Forelimb muscle (tissue), 1 donor: Measurements from ENCODE around the gene NEIL3. TPM values are rescaled to one million over a fixed set of nuclear protein-coding genes. Genes with fewer than 3 reads are reported as not detected.

Source experiments
- DNase-seq: peaks from one replicate; pipeline ENCODE4 v3.0.0-alpha.2; 2013; ENCODE audit warnings: low read depth
- polyA plus RNA-seq: library from polyadenylated mRNA; unstranded; fragments of 120-200 nt; gene quantifications from one replicate; pipeline ENCODE4 v1.2.1, GENCODE V29; 2013; ENCODE audit not compliant: insufficient read length

NEIL3 gene, protein sequence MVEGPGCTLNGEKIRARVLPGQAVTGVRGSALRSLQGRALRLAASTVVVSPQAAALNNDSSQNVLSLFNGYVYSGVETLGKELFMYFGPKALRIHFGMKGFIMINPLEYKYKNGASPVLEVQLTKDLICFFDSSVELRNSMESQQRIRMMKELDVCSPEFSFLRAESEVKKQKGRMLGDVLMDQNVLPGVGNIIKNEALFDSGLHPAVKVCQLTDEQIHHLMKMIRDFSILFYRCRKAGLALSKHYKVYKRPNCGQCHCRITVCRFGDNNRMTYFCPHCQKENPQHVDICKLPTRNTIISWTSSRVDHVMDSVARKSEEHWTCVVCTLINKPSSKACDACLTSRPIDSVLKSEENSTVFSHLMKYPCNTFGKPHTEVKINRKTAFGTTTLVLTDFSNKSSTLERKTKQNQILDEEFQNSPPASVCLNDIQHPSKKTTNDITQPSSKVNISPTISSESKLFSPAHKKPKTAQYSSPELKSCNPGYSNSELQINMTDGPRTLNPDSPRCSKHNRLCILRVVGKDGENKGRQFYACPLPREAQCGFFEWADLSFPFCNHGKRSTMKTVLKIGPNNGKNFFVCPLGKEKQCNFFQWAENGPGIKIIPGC
- 2.4 TPM for polyA plus RNA-seq

DNA sequence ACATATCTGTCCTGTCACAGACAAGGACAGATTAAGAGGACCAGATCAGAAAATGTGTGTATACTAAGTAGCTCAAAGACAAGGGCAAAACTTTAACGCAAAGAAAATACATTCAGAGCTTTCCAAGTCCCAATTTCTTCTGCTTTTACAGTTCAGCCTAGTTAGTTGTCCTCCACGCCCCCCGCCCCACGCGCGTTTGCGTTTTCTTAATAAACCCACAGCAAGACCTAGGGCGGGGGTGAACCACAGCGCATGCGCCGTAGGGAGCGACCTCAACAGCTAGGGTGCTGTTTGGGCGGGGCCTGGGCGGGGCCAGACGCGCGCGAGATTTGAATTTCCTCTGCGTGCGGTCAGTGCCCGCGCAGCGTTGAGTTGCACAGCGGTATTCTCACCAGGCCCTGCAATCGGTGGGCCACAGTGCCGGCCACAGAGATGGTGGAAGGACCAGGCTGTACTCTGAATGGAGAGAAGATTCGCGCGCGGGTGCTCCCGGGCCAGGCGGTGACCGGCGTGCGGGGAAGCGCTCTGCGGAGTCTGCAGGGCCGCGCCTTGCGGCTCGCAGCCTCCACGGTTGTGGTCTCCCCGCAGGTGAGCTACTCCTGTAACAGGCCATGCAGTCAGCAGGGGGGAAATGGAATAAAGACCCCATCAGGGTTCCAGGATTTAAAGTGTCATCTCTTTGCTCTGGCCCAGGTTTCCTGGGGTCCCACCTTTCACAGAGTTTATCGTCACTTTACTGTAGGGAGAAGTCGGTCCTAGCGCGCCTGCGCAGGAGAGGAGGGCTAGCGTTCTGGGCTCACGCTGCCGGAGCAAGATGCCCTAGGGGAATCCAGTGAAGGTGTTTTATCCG is at the start of gene NEIL3:
Gene NEIL3, plus strand, starts transcription at position 353 of the 850 bp plus-strand sequence. Its CDS starts 80 bp downstream, at position 433.
- DNase-seq, result peak; percentile 68

DNA sequence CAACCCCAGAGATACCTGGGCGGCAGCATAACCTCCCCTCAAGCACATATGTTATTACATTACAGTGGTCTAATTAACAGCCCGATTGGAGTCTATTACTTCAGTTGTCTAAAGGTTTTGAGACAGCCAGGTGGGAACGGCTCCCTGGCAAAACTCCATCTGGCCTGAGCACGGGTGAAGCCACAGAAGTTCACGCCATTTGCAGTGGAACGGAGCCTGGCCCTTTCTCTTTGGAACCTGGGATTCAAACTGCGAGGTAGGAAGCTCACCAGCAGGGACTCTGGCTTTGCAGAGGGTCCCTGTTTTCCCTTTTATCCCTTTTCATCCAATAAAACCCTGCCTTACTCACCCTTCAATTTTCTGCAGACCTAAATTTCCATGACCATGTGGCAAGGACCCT is 45.9 kb upstream of the NEIL3 start:
- no peak for DNase-seq

DNA sequence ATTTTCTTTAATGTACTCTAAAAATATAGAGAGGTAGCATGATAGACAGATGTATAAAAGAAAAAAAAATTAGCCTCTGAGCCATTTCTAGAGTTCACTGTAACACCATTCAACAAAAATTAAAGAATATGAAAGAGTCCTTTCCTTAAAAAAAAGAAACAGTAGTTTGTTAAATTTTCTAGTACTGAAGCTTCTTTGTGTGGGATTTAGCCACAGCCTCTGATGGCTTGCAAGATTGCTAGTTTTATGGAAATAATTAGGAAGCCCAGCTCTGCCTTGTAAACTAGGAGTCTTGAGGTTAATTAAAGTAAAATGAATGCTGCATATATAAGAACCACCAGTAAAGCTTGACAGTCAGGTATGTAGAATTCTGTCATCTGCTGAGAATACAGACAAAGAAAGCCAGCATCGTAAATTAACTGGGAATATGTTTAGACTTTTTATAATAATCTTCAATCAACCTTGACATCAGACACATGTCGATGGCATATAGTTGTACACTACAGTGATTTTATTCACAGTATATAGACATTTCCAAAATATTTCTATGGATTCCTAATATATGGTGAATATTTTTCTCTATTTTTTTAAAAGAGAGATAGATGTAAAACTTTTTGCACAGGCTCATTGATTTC is 44.8 kb upstream of the NEIL3 start:
- DNase-seq, result no peak

DNA sequence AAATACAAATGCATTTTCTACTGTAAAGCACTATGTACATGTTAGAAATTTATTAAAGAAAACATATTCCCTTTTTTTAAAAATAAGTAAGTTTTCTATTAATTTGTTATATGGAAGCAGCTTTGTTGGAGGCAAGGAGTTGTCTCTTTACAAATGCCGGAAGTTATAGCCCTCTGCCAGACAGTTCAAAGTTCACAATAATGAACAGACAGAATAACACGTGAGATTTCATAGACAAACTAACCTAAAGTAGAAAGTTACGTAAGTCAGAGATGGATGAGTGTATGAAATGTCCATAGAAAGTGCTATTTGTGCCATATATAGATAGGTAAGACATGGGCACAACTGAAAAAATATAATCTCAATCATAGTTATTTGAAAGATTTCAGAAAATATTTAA is 43.9 kb upstream of the NEIL3 start:
- DNase-seq, result no peak

DNA sequence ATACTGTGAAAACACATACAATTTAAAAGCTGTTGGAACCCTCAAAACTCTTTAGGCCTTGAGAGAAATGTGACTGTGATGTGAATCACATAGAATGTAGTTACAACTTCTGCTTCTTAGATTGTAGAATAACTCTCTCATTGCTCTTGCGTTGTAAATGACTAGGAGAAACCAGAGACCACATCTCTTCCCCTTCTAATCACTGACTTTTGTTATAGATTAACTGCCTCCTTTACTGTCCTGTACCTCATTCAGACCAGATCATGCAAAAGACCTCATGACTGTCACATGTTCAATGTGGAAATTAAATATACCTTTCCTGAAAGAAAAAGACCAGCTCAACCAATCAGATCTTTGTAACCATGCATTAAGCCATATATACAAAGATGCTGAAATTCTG is 43.2 kb upstream of the NEIL3 start:
- DNase-seq, result no peak

DNA sequence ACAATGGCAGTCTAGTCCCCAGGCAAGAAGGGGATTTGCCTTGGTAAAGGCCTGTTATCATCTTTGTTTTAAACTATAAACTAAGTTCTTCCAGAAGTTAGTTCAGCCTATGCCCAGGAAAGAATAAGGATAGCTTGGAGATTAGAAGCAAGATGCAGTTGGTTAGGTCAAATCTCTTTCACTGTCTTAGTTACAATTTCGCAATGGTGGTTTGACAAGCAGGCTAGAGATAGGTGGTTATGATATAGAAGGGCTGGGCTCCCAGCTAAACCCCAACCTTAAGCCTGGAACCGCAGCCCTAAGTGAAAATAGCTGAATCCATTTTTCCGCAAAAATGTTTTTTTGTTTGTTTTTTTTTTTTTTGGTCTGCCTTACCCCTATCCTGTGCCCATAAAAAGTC is 41.8 kb upstream of the NEIL3 start:
- DNase-seq, result no peak

DNA sequence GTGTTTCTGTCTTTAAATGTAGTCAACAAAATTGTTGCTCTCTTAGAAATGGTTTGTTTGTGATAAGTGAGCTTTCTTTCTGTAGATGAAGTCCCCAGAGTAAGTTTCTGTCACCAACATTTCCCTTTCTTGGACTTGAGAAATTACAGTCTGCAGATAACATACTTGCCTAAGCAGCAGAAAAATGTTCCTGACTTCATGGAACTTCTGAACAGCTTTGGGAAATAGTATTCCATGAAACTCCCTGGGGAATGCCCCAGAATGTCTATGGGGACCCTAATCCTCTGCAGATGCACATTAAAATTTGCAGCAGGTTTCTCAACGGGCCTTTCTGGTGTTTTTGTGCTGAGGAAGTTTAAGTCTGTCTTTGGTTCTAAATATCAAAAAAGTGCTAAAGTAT is 38.6 kb upstream of the NEIL3 start:
- DNase-seq, result no peak

DNA sequence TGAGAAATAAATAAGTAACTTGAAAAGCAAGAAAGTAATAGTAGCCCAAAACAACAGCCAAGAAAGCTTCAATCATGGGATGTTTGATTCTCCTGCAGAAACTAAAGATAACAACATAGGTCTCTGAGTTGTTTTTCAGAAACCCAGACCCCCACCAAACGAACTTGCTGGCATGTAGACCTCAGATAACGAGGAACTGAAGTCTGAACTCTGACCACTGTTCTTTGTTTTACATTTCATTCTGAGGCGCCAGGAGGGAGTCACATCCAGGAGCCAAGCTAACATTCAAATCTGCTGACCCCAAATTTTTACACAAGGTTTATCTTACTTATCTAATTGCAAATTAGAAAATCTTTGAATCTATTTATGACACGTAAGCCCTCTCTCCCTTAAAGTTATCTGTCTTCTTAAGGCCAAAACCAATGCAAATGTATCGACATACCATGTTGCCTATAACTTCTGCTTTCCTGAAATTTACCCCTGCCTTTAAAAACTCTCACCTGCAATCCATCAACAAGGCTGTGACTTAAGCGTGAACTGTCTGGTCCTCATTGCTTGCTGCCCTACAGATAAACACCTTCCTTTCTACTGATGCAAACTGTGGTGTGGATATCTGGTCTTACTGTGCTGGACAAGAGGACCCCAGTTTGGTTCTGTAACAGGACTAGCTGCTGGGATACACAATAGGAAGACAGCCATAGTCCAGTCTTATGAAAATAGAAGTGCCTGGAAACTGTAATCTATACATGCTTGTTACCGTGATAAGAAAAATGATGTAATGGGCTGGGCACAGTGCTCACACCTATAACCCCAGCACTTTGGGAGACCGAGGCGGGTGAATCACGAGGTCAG is 37.5 kb upstream of the NEIL3 start:
- no peak for DNase-seq

DNA sequence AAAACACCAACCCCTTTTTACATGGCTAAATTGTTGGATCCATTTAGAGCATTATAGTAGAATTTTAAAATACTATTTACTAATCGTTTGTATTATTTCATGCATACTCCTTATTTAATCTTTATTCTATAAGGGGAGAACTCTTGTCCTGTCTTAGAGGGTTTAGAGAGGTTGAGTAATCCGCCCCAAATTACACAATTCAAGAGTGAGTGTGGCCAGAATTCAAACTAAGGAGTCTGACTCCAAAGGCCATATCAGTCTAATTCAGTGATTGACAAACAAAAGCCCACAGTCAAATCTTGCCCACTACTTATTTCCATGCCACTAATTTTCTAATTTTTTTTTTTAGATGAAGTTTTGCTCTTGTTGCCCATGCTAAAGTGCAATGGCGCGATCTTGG is 33.7 kb upstream of the NEIL3 start:
- no peak for DNase-seq

DNA sequence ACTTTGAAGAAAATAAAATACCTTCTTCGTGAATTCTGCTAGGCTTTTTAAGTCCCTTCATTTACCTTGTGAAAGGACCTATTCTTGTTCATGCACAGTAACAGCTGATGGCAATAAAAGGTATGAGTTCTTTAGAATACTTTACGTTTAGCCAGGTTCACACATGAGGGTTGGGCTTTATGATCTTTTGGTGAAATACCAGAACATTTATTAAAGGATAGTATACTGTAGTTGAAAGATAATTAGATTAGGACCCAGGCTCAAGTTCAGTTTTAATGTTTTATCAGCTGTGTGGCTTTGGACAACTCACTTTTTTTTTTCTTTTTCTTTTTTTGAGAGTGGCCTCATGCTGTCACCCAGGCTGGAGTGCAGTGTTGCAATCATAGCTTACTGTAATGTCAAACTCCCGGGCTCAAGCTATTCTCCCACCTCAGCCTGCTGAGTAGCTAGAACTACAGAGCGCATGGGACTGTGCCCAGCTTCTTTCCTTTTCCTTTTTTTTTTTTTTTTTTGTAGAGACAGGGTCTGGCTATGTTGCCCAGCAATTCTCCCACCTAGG is 28.2 kb upstream of the NEIL3 start:
- no peak for DNase-seq

DNA sequence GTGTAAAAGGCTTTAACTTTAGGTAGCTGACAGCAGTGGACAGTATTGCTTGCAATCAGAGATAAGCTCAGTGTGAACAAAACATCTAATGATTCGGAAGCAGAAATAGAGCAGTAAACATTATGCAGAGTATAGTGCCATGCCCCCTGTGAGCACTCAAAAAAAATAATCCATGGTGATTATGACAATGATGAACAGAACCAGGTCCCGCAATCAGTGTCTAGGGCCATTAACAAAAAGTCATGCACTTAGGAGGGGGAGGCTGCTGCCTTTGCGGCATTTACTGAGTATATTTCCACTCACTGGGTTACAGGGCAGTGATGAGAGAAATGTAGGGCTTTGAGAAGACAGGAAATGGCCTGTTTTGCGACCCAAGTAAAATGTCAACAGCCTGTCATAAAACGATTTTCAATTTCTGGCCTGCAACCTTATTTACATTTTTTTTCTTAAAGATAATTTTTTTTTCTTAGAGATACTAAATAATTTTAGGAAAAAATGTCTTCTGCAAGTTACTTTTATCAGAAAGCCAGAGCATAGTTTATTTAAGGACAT is 27.3 kb upstream of the NEIL3 start:
- no peak for DNase-seq

DNA sequence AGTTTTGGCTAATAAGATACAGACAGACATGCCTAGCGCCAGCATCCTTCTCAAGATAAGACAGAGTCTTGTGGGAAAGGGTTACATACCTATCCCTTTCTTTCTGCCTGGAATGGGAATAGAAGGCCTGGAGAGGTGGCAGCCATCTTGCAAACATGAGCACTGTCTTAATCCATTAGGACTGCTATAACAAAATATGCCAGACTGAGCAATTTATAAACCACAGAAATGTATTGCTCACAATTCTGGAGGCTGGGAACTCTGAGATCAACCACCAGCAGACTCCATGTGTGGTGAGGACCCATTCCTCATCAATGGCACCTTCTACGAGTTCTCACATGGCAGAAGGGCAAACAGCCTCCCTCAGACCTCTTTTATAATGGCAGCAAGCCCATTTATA is 26.5 kb upstream of the NEIL3 start:
- no peak for DNase-seq

DNA sequence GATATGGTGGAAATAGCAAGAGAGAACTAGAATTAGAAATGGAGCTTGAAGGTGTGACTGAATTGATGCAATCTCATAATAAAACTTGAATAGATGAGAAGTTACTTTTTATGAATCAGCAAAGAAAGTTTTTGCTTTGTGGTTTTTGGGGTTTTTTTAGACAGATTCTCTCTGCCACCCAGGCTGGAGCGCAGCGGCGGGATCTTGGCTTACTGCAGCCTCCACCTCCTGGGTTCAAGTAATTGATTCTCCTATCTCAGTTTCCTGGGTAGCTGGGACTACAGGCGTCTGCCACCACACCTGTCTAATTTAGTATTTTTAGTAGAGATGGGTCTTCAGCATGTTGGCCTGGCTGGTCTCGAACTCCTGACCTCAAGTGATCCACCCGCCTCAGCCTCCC is 23.7 kb upstream of the NEIL3 start:
- no peak for DNase-seq

DNA sequence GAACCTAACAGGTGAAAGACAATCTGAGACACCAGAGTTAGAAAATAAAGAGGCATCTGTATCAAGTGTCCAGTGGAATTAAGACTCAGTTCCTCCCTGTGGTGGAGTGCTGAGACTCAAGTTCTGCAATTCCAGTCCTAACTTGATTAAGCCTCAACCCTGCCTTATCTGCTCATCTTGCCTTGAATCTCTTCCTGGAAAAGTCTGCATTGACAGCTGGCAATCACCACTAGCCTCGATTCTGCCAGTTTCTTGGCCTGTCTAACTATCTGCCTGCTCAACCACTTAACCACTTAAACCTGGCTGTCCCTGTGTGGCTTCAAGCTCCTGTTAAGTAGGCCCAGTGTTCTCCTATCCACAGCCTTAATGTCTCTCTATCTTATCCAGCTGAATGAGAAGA is 22.4 kb upstream of the NEIL3 start:
- DNase-seq, result no peak

DNA sequence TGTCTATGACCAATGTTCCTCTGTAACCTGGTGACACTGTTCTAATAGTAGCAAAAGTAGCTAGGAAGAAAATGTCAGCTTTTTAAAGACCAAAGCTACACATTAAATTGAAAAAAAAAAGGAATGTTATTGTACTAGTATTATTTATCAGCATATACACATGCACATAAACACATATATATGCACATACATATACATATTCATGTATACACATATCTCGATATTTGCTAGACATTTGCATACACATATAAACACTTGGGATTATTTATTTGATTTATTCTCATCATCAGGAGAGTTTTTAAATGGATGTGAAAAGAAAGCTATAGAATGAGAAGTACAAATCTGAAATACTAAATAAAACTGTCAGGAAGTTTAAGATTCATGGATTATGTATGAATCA is 21.3 kb upstream of the NEIL3 start:
- no peak for DNase-seq

DNA sequence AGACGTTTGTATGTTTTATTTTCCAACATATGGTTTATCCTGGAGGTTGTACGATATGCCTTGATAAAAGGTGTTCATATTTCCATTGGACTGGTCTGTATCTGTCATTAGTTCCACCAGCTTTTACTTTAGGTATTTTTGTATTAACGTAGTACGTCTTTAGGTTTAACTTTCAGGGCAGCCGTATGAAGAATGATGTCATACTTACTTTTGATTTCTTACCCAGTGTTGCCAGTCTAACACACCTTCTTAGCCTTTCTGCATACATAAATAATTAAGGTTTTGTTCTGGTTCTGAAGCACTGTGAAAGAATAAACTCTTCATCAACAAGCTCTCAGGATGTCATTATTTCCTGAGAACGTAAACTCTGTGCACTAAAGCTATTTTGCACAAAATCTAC is 18.9 kb upstream of the NEIL3 start:
- DNase-seq, result no peak

DNA sequence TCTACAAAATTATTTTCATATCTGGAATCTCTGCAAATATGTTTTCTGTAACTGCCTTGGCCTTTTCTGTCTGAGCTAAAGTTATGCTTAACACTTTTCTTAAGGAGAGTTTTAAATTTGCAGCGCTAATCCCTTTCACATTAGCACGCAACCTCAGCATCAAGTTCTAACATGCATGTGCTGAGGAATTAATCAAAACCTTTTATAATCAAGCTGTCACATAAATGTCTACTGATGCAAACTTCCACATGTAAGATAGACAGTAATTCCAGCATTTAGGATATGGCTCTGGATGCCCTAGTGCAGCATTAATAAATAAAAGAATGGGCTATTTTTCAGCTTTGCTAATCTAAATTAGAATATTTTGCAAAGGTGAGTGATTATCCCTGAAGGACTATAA is 17.5 kb upstream of the NEIL3 start:
- no peak for DNase-seq

DNA sequence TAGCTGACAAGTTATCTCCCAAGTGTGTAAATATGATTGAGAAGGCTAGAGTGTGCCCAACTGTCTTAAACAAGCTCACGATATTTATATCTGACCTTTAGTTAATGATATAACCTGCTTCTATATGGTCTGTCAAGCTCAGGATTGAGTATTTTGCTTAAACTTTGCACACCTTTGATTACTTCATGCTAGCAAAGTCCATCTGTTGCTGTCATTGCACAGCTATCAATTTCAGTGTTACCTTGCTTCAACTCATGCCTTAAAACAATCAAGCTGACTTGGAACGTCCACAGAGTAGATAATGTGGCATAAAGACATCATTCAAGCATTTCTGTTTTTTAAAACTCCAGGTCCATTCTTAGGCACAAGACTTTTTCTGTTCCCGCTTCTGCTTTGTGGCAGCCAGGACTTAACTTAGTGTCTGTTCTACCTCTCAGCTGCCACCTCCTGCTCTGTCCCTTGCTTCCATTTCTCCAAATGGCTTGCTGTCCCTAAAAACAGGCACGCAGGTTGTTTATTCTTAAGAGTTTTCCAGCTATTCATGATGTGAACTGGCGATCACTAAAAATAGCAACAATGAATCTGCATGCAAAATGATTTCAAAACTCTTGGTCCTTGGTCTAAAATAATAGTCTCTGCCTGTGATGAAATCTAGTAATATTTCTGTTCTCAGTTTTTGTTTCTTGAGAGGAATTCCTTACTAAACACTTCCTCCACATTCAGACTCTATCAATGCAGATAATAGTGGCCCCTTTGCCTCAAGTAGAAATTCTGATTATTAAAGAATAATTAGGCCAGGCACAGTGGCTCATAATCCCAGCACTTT is 16.3 kb upstream of the NEIL3 start:
- DNase-seq, result no peak

DNA sequence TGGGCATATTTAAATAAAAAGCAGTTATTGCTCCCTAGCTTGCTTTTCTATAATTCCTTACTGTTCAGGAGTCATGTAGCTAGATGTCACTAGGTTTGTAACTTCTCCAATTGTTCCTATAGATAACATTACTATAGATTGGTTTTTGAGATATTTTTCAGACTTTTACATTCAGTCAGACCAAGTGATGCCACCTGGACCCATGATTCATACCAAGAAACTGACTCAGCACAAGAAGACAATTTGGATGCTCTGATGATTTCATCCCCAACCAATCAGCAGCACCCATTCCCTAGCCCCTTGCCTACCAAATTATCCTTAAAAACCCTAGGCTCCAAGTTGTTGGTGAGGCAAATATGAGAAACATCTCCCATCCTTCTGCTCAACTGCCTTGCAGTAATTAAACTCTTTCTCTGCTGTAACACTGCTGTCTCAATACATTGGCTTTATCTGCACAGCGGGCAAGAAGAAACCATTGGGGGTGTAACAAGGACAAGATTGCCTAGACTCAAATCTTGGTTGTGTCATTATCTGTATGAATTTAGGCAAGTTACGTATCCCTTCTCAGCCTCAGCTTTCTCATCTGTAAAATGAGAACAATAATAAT is 11.8 kb upstream of the NEIL3 start:
- no peak for DNase-seq
